Measurements from ENCODE around the gene CCDC117.

GRCh38 chr22:28766628-28767027 is 5.9 kb upstream of the CCDC117 start:
- TF ChIP-seq CTCF (IDR thresholded peaks at IDR 0.05) (no peak), FOXJ3 (CRISPR knock-in tag; IDR thresholded peaks at IDR 0.05) (no peak), REST (IDR thresholded peaks at IDR 0.05; ENCODE audit: low read depth, low read length) (no peak), MAX (IDR thresholded peaks at IDR 0.05; ENCODE audit: low read depth) (no peak), NRF1 (IDR thresholded peaks at IDR 0.05; ENCODE audit: low read depth, low read length) (no peak), EZH2phosphoT487 (IDR thresholded peaks at IDR 0.05; ENCODE audit: borderline replicate concordance, low read depth) (no peak), RAD21 (IDR thresholded peaks at IDR 0.05; ENCODE audit: low read length) (no peak), USF1 (IDR thresholded peaks at IDR 0.05; ENCODE audit: borderline replicate concordance, low read depth) (no peak), EP300 (IDR thresholded peaks at IDR 0.05; ENCODE audit: borderline replicate concordance in 1 of 2, low read depth in 1 of 2, low read length in 1 of 2) (no peak), TCF12 (IDR thresholded peaks at IDR 0.05) (no peak), TAF1 (IDR thresholded peaks at IDR 0.05; ENCODE audit: borderline replicate concordance, low read depth, low read length) (no peak)
